H1 (cell line): ENCODE measurements around the gene GOLGA8A. TPM values are rescaled to one million over a fixed set of nuclear protein-coding genes. Genes with fewer than 3 reads are reported as not detected.

Experiments
- CTCF ChIA-PET: fragments of 300-600 bp; sonication (Branson Sonifier 250); formaldehyde crosslinking; loops from one replicate; lab custom pipeline; 2021; ENCODE audit not compliant: partially characterized antibody; lab: Charles Lee
- POLR2A ChIA-PET: fragments of 300-600 bp; sonication (Branson Sonifier 250); formaldehyde crosslinking; loops from one replicate; lab custom pipeline; 2021; ENCODE audit warnings: inconsistent platforms; ENCODE audit not compliant: partially characterized antibody; lab: Charles Lee
- DNase-seq, 2 experiments: peaks; one replicate each; pipeline versions ENCODE4 v3.0.0 to v3.0.0-alpha.2; 2010 to 2022; ENCODE audit warnings: low spot score in 2 of 2, low read depth in 1 of 2, mixed read lengths in 1 of 2
- FAIRE-seq: peaks from 2 replicates; lab custom pipeline; 2011; peaks lifted over from hg19 to GRCh38; lab: Jason Lieb, UNC
- H2AFZ ChIP-seq: 2 replicates; pipeline ENCODE4 v1.8.1; 2012; ENCODE audit warnings: low read length, inconsistent platforms
- H2AK5ac ChIP-seq: 2 replicates; pipeline ENCODE4 v1.6.1; 2013; ENCODE audit warnings: low read depth, low read length
- H2BK120ac ChIP-seq: replicated peaks from 2 replicates; pipeline ENCODE3; 2013; ENCODE audit warnings: low read depth, low read length, inconsistent platforms
- H2BK12ac ChIP-seq: 2 replicates; pipeline ENCODE4 v1.6.1; 2013; ENCODE audit warnings: low read depth, low read length
- H2BK15ac ChIP-seq: 2 replicates; pipeline ENCODE4 v1.6.1; 2013; ENCODE audit warnings: low read length
- H2BK20ac ChIP-seq: 2 replicates; pipeline ENCODE4 v1.6.1; 2013; ENCODE audit warnings: low read length
- H2BK5ac ChIP-seq: 2 replicates; pipeline ENCODE4 v1.6.1; 2013; ENCODE audit warnings: low read depth, low read length
- H3K14ac ChIP-seq: 2 replicates; pipeline ENCODE4 v1.6.1; 2013; ENCODE audit warnings: inconsistent platforms; ENCODE audit not compliant: insufficient read length
- H3K18ac ChIP-seq: 2 replicates; pipeline ENCODE4 v1.6.1; 2013; ENCODE audit warnings: low read length; ENCODE audit errors: extremely low read depth
- H3K23ac ChIP-seq: 2 replicates; pipeline ENCODE4 v1.6.1; 2013; ENCODE audit warnings: inconsistent platforms; ENCODE audit not compliant: insufficient read length
- H3K23me2 ChIP-seq: 2 replicates; pipeline ENCODE4 v1.6.1; 2013; ENCODE audit warnings: low read depth, low read length
- H3K27ac ChIP-seq: 2 replicates; pipeline ENCODE4 v1.6.1; 2011; ENCODE audit warnings: low read depth, low read length, inconsistent platforms
- H3K27me3 ChIP-seq, 4 experiments: replicated peaks in 1 of 4; 1 replicate in 1 of 4; 2 replicates in 3 of 4; pipeline versions ENCODE4 v1.6.1 to v1.8.1; 2011 to 2013; ENCODE audit warnings: low read length in 3 of 4, mild to moderate bottlenecking in 3 of 4, inconsistent platforms in 2 of 4, mixed read lengths in 2 of 4, moderate library complexity in 1 of 4; ENCODE audit not compliant: control insufficient read depth in 3 of 4, insufficient read depth in 3 of 4; ENCODE audit errors: extremely low read depth in 1 of 4
- H3K36me3 ChIP-seq, 4 experiments: 2 replicates each; pipeline versions ENCODE4 v1.6.1 to v1.8.1; 2011 to 2013; ENCODE audit warnings: mild to moderate bottlenecking in 4 of 4, low read length in 3 of 4, moderate library complexity in 2 of 4, control low read depth in 1 of 4, inconsistent platforms in 1 of 4; ENCODE audit not compliant: insufficient read depth in 4 of 4, control insufficient read depth in 2 of 4
- H3K4ac ChIP-seq: replicated peaks from 2 replicates; pipeline ENCODE3; 2013; ENCODE audit warnings: low read length, low read depth, mixed read lengths, inconsistent platforms; ENCODE audit not compliant: insufficient read length
- H3K4me1 ChIP-seq, 4 experiments: replicated peaks in 1 of 4; 1 replicate in 1 of 4; 2 replicates in 3 of 4; pipeline versions ENCODE4 v1.6.1 to v1.8.1; 2011 to 2013; ENCODE audit warnings: low read length in 3 of 4, inconsistent platforms in 2 of 4, mixed read lengths in 1 of 4; ENCODE audit not compliant: insufficient read depth in 4 of 4, control insufficient read depth in 3 of 4
- H3K4me2 ChIP-seq, 2 experiments: 2 replicates each; pipeline versions ENCODE4 v1.6.1 to v1.8.1; 2011 to 2013; ENCODE audit warnings: low read depth in 2 of 2, low read length in 2 of 2, control low read depth in 1 of 2, inconsistent platforms in 1 of 2, mild to moderate bottlenecking in 1 of 2; ENCODE audit not compliant: insufficient read depth in 1 of 2
- H3K4me3 ChIP-seq, 4 experiments: fragments of 200-600, 300-600 bp in 1 of 4; sonication (generic), shearing (Covaris generic), sonication (Bioruptor Twin) in 1 of 4; 2 replicates each; pipeline versions ENCODE4 v1.5.1 to v1.8.1; 2011 to 2016; ENCODE audit warnings: low read length in 4 of 4, low read depth in 3 of 4, control low read depth in 2 of 4, inconsistent platforms in 2 of 4, mild to moderate bottlenecking in 2 of 4, mixed read lengths in 1 of 4, moderate library complexity in 1 of 4; ENCODE audit not compliant: insufficient read depth in 2 of 4; ENCODE audit errors: extremely low read depth in 1 of 4
- H3K56ac ChIP-seq: replicated peaks from 2 replicates; pipeline ENCODE3; 2013; ENCODE audit warnings: low read depth, mild to moderate bottlenecking, mixed read lengths, low read length, inconsistent platforms; ENCODE audit not compliant: insufficient read length
- H3K79me1 ChIP-seq: 2 replicates; pipeline ENCODE4 v1.6.1; 2013; ENCODE audit warnings: low read depth, low read length, control low read depth
- H3K79me2 ChIP-seq, 2 experiments: 2 replicates each; pipeline versions ENCODE4 v1.6.1 to v1.8.1; 2012 to 2013; ENCODE audit warnings: low read length in 2 of 2, mild to moderate bottlenecking in 2 of 2, inconsistent platforms in 1 of 2; ENCODE audit not compliant: insufficient read depth in 2 of 2, control insufficient read depth in 1 of 2
- H3K9ac ChIP-seq, 4 experiments: replicated peaks in 1 of 4; 1 replicate in 1 of 4; 2 replicates in 3 of 4; pipeline versions ENCODE4 v1.6.1 to v1.8.1; 2011 to 2013; ENCODE audit warnings: low read depth in 3 of 4, low read length in 3 of 4, control low read depth in 2 of 4, mild to moderate bottlenecking in 2 of 4, moderate library complexity in 2 of 4, inconsistent platforms in 1 of 4; ENCODE audit errors: extremely low read depth in 1 of 4
- H3K9me3 ChIP-seq, 2 experiments: 2 replicates each; pipeline versions ENCODE4 v1.6.1 to v1.8.1; 2012 to 2013; ENCODE audit warnings: mild to moderate bottlenecking in 2 of 2, moderate library complexity in 2 of 2, control low read depth in 1 of 2, inconsistent platforms in 1 of 2, low read depth in 1 of 2, low read length in 1 of 2, mixed read lengths in 1 of 2; ENCODE audit not compliant: insufficient read depth in 2 of 2
- H4K20me1 ChIP-seq, 2 experiments: replicated peaks in 1 of 2; 2 replicates each; pipeline versions ENCODE3 to v1.8.1; 2011 to 2013; ENCODE audit warnings: inconsistent platforms in 2 of 2, low read length in 2 of 2, mild to moderate bottlenecking in 1 of 2; ENCODE audit not compliant: insufficient read depth in 2 of 2, control insufficient read depth in 1 of 2
- H4K5ac ChIP-seq: 2 replicates; pipeline ENCODE4 v1.6.1; 2013; ENCODE audit warnings: low read length, low read depth, mixed read lengths, inconsistent platforms; ENCODE audit not compliant: insufficient read length
- H4K8ac ChIP-seq: 2 replicates; pipeline ENCODE4 v1.8.0; 2013; ENCODE audit warnings: mild to moderate bottlenecking, moderate library complexity, low read length, inconsistent platforms; ENCODE audit not compliant: insufficient read depth; ENCODE audit errors: extremely low read depth
- H4K91ac ChIP-seq: replicated peaks from 2 replicates; pipeline ENCODE3; 2013; ENCODE audit warnings: low read length, mixed read lengths, inconsistent platforms; ENCODE audit not compliant: insufficient read length
- CHD2 ChIP-seq: IDR thresholded peaks from 2 replicates; pipeline ENCODE4 v1.6.1; 2012; ENCODE audit warnings: low read length, improper control_type of control experiment
- KDM4A ChIP-seq: IDR thresholded peaks from one replicate; pipeline ENCODE4 v1.7.1; 2012; ENCODE audit warnings: low read depth, mild to moderate bottlenecking, moderate library complexity, low read length, inconsistent platforms; ENCODE audit not compliant: severe bottlenecking
- MAX ChIP-seq: IDR thresholded peaks from 2 replicates; pipeline ENCODE4 v1.6.1; 2012; ENCODE audit warnings: inconsistent platforms
- NRF1 ChIP-seq: IDR thresholded peaks from 2 replicates; pipeline ENCODE4 v1.6.1; 2011; ENCODE audit warnings: mild to moderate bottlenecking, low read depth, low read length, improper control_type of control experiment
- TAF1 ChIP-seq: IDR thresholded peaks from 2 replicates; pipeline ENCODE4 v1.6.1; 2011; ENCODE audit warnings: mild to moderate bottlenecking, low read depth, low read length
- TBP ChIP-seq: IDR thresholded peaks from 2 replicates; pipeline ENCODE4 v1.6.1; 2011; ENCODE audit warnings: low read depth, low read length, improper control_type of control experiment
- TEAD4 ChIP-seq: IDR thresholded peaks from 2 replicates; pipeline ENCODE4 v1.6.1; 2012; ENCODE audit warnings: low read depth, low read length, inconsistent platforms, mixed read lengths
- WGBS, 2 experiments: shearing (Covaris generic) in 1 of 2; methylation state at CpG; one replicate each; pipeline versions ENCODE4 v1.1.6 to v1.1.7; 2013 to 2015; ENCODE audit warnings: low lambda C conversion rate in 2 of 2, mixed read lengths in 2 of 2, inconsistent platforms in 1 of 2, low coverage in 1 of 2, missing lambda C conversion rate in 1 of 2; ENCODE audit not compliant: insufficient replicate concordance in 2 of 2, insufficient coverage in 1 of 2, insufficient read length in 1 of 2; ENCODE audit errors: extremely low coverage in 1 of 2, missing lambda C conversion rate in 1 of 2; 5-methylcytosine and 5-hydroxymethylcytosine counted together
- long read RNA-seq, 2 experiments: library from RNA in 1 of 2; library from capped mRNA in 1 of 2; stranded (forward); transcript quantifications; one replicate each; pipeline ENCODE4 v2.0.0, GENCODE V29; 2021; ENCODE audit warnings: inconsistent platforms in 1 of 2
- polyA minus RNA-seq, 3 experiments: library from RNA; depleted of rRNA, polyadenylated mRNA; stranded (reverse); fragments of >200 nt; gene quantifications; 1 replicate in 2 of 3; 2 replicates in 1 of 3; pipeline ENCODE4 v1.2.3, GENCODE V29; 2011
- polyA plus RNA-seq, 7 experiments: library from polyadenylated mRNA; depleted of rRNA in 3 of 7; stranded (reverse) in 5 of 7; unstranded in 2 of 7; fragments of >200 nt in 5 of 7; fragments of 200-250 nt in 2 of 7; gene quantifications; 1 replicate in 5 of 7; 2 replicates in 1 of 7; 4 replicates in 1 of 7; pipeline versions ENCODE4 v1.2.1 to v1.2.3, GENCODE V29; 2011 to 2013; ENCODE audit warnings: missing spikeins in 2 of 7, mixed read lengths in 2 of 7
- total RNA-seq: library from RNA; stranded (reverse); fragmentation: NEBNext Ultra II Directional; extraction: Animal tissue kit (Norgen Biotek cat#: 25700); gene quantifications from 2 replicates; pipeline ENCODE4 v1.2.1, GENCODE V29; 2021
- TF ChIP-seq, protein P1 (sequence below): IDR thresholded peaks from 2 replicates; pipeline ENCODE4 v1.6.1; 2012; ENCODE audit warnings: inconsistent platforms

The GOLGA8A gene, protein sequence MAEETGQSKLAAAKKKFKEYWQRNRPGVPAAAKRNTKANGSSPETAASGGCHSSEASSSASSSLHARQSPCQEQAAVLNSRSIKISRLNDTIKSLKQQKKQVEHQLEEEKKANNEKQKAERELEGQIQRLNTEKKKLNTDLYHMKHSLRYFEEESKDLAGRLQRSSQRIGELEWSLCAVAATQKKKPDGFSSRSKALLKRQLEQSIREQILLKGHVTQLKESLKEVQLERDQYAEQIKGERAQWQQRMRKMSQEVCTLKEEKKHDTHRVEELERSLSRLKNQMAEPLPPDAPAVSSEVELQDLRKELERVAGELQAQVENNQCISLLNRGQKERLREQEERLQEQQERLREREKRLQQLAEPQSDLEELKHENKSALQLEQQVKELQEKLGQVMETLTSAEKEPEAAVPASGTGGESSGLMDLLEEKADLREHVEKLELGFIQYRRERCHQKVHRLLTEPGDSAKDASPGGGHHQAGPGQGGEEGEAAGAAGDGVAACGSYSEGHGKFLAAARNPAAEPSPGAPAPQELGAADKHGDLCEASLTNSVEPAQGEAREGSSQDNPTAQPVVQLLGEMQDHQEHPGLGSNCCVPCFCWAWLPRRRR
- total RNA-seq (19.8 and 20.0 TPM in 2 replicates), polyA plus RNA-seq (2011; rRNA removed) (5.4 and 5.5 TPM in 2 replicates), polyA minus RNA-seq (2011; rRNA and poly(A)+ RNA removed) (4.7 and 6.3 TPM in 2 replicates)
- 12.0 TPM for polyA plus RNA-seq (2011; cell fraction: cytosol; rRNA removed)
- polyA plus RNA-seq (2011; cell fraction: nucleus; rRNA removed), result 28.8 TPM
- polyA plus RNA-seq (2012, experiment 1 of 2), result 17.7 to 23.0 TPM (median 20.3 TPM) in 4 replicates
- 2.5 TPM for polyA plus RNA-seq (2012, experiment 2 of 2)
- polyA plus RNA-seq (2013, experiment 1 of 2), result 14.2 TPM
- 11.3 TPM for polyA plus RNA-seq (2013, experiment 2 of 2)
- polyA minus RNA-seq (2011; cell fraction: cytosol; rRNA and poly(A)+ RNA removed), result 4.5 TPM
- 8.9 TPM for polyA minus RNA-seq (2011; cell fraction: nucleus; rRNA and poly(A)+ RNA removed)
- long read RNA-seq, experiment 1, partial matches to known transcripts, result 0 of 2 reads
- long read RNA-seq, experiment 1, other reads (novel, unspliced or antisense), result 2 of 2 reads
- long read RNA-seq, experiment 2, partial matches to known transcripts, result 1 of 1 reads
- long read RNA-seq, experiment 2, other reads (novel, unspliced or antisense), result 0 of 1 reads

DNA sequence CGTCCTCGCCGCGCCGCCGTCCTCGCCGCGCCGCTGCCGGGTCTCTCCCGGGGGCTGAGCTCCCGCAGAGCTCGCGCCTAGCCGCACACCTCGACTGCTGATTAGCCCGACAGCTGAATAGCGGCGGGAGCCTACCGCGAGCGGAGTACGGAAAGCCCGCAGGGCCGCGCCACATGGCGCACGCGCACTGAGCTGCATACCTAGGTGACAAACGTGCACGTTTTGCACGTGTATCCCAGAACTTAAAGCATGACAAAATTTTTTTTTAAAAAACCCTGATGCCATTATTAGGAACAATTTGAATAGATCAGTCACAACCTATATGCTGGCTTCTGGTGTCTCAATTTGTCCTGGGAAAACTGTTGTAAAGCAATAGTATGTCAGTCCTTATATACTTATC lies at the start of gene GOLGA8A:
TSS of gene GOLGA8A (minus strand) at position 122 of the 400 bp plus-strand sequence. CDS start 48,117 bp downstream, outside the sequence.
- H3K36me3 ChIP-seq, result no peaks in the 10 kb centered on the region
- H3K79me2 ChIP-seq, result no peaks in the 10 kb centered on the region
- ChIA-PET CTCF (no interaction called here), POLR2A (no interaction called here)
- no peak within 1 kb of the TSS for H3K23ac ChIP-seq
- no peak within 1 kb of the TSS for H3K14ac ChIP-seq
- no peak within 1 kb of the TSS for H2BK20ac ChIP-seq
- H2BK12ac ChIP-seq, result no peak within 1 kb of the TSS
- peaks cover 2% of the 10 kb centered on the region; the same call in 1 of the 2 replicates for H3K23me2 ChIP-seq
- H4K91ac ChIP-seq, result no peak within 1 kb of the TSS
- H4K8ac ChIP-seq, result peak within 1 kb of the TSS; percentile 63; the same call in 1 of the 2 replicates
- H3K56ac ChIP-seq, result no peak within 1 kb of the TSS
- no peak within 1 kb of the TSS for H2AFZ ChIP-seq
- H2BK120ac ChIP-seq, result no peak within 1 kb of the TSS
- no peaks in the 10 kb centered on the region for H4K20me1 ChIP-seq
- H3K9ac ChIP-seq, result peak within 1 kb of the TSS in 1 of 4 experiments; percentile 66; a peak in 1 of 7 replicates
- H2AK5ac ChIP-seq, result no peak within 1 kb of the TSS
- FAIRE-seq, result no peak
- H3K18ac ChIP-seq, result no peak within 1 kb of the TSS
- peaks cover 0 to 5% of the 10 kb centered on the region in 2 experiments; a peak in 2 of 4 replicates for H3K9me3 ChIP-seq
- WGBS, 2 experiments, result 5% methylated on average over 17 of the region's 33 CpGs; no CpG with 5 or more reads in 1 of the 2 experiments
- H3K27ac ChIP-seq, result no peak within 1 kb of the TSS
- no peaks in the 10 kb centered on the region for H3K79me1 ChIP-seq
- peaks cover 10 to 33% (median 25%) of the 10 kb centered on the region in 4 experiments for H3K27me3 ChIP-seq
- H3K4ac ChIP-seq, result no peak within 1 kb of the TSS
- no peak within 1 kb of the TSS for H4K5ac ChIP-seq
- peak within 1 kb of the TSS; percentile 66 to 70 for H3K4me2 ChIP-seq
- no peak within 1 kb of the TSS for H2BK15ac ChIP-seq
- H3K4me3 ChIP-seq, result peak within 1 kb of the TSS; percentile 37 to 64 (median 40)
- peak; percentile 46 to 77 for DNase-seq
- no peak within 1 kb of the TSS for H2BK5ac ChIP-seq
- no peaks in the 10 kb centered on the region; a peak in 1 of 7 replicates for H3K4me1 ChIP-seq
- TF ChIP-seq, protein P1, sequence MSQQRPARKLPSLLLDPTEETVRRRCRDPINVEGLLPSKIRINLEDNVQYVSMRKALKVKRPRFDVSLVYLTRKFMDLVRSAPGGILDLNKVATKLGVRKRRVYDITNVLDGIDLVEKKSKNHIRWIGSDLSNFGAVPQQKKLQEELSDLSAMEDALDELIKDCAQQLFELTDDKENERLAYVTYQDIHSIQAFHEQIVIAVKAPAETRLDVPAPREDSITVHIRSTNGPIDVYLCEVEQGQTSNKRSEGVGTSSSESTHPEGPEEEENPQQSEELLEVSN, result peak; percentile 97
- no peak for TF ChIP-seq CHD2
- peak; percentile 46; the same call in 1 of the 2 replicates for TF ChIP-seq NRF1
- peak; percentile 19; the same call in 1 of the 2 replicates for TF ChIP-seq TEAD4
- TF ChIP-seq KDM4A, result peak; percentile 18
- TF ChIP-seq TBP, result 0 out of 2 replicates have a peak, but pooled peaks have one; percentile 22
- TF ChIP-seq MAX, result peak; percentile 97
- peak; percentile 54; the same call in 1 of the 2 replicates for TF ChIP-seq TAF1
